Parathyroid adenoma (tissue), 2 donors: Measurements from ENCODE around the gene MAPRE2.

Experiments
- H2AFZ ChIP-seq: fragments of 300-600 bp; sonication (generic); one replicate; pipeline ENCODE4 v1.7.0; 2017; ENCODE audit warnings: antibody characterized with exemption, mild to moderate bottlenecking
- H3K27ac ChIP-seq: fragments of 300-600 bp; sonication (generic); one replicate; pipeline ENCODE4 v1.7.0; 2017
- H3K27me3 ChIP-seq: fragments of 300-600 bp; sonication (generic); one replicate; pipeline ENCODE4 v1.7.0; 2017; ENCODE audit warnings: low read length; ENCODE audit not compliant: control insufficient read depth, insufficient read depth
- H3K36me3 ChIP-seq: fragments of 300-600 bp; sonication (generic); one replicate; pipeline ENCODE4 v1.7.0; 2017; ENCODE audit warnings: low read length; ENCODE audit not compliant: control insufficient read depth, insufficient read depth
- H3K4me1 ChIP-seq: fragments of 300-600 bp; sonication (generic); one replicate; pipeline ENCODE4 v1.7.0; 2017; ENCODE audit warnings: control low read depth
- H3K4me2 ChIP-seq: fragments of 300-600 bp; sonication (generic); one replicate; pipeline ENCODE4 v1.7.0; 2017; ENCODE audit warnings: low read length
- H3K4me3 ChIP-seq: fragments of 300-600 bp; sonication (generic); one replicate; pipeline ENCODE4 v1.7.0; 2017; ENCODE audit warnings: low read depth, low read length
- H3K79me2 ChIP-seq: fragments of 300-600 bp; sonication (generic); one replicate; pipeline ENCODE4 v1.7.0; 2017; ENCODE audit warnings: control low read depth
- H3K9ac ChIP-seq: fragments of 300-600 bp; sonication (generic); one replicate; pipeline ENCODE4 v1.7.0; 2017; ENCODE audit warnings: mild to moderate bottlenecking
- H3K9me3 ChIP-seq: fragments of 300-600 bp; sonication (generic); one replicate; pipeline ENCODE4 v1.7.0; 2017; ENCODE audit warnings: low read length; ENCODE audit not compliant: control insufficient read depth
- CTCF ChIP-seq: fragments of 300-600 bp; sonication (generic); IDR thresholded peaks from one replicate; pipeline ENCODE4 v1.7.0; 2017; ENCODE audit warnings: antibody characterized with exemption, mild to moderate bottlenecking
- donor health status: primary hyperparathyroidism.

Gene MAPRE2

GRCh38 chr18:35040988-35041814, at the start of gene MAPRE2:
Gene MAPRE2, plus strand, starts transcription at chr18:35041413. Its CDS starts 127 bp downstream, at chr18:35041540.
- TF ChIP-seq CTCF, result no peak
- Histone ChIP-seq H3K4me1 (no peaks in the 10 kb centered on the region), H3K79me2 (peaks cover 3% of the 10 kb centered on the region), H3K36me3 (no peaks in the 10 kb centered on the region), H3K9ac (no peak within 1 kb of the TSS), H3K27ac (peak within 1 kb of the TSS; percentile 58), H3K9me3 (no peaks in the 10 kb centered on the region), H3K27me3 (no peaks in the 10 kb centered on the region), H3K4me3 (peak within 1 kb of the TSS; percentile 89), H3K4me2 (peak within 1 kb of the TSS; percentile 89), H2AFZ (peak within 1 kb of the TSS; percentile 79)

GRCh38 chr18:34991561-34991960, 49.7 kb upstream of the MAPRE2 start:
- Histone ChIP-seq H2AFZ (no peak overlapping the region), H3K27me3 (no peaks in the 10 kb centered on the region), H3K4me3 (no peak overlapping the region), H3K9me3 (no peaks in the 10 kb centered on the region), H3K36me3 (no peaks in the 10 kb centered on the region), H3K9ac (no peak overlapping the region), H3K27ac (no peak overlapping the region), H3K79me2 (no peaks in the 10 kb centered on the region), H3K4me2 (no peak overlapping the region), H3K4me1 (no peaks in the 10 kb centered on the region)
- no peak for TF ChIP-seq CTCF

- no peak for TF ChIP-seq CTCF
- H3K27ac ChIP-seq, result no peak overlapping the region
Measured at GRCh38 chr18:34993289-34993688, 47.9 kb upstream of the MAPRE2 start.

GRCh38 chr18:34995746-34996145, 45.5 kb upstream of the MAPRE2 start:
- no peaks in the 10 kb centered on the region for H3K36me3 ChIP-seq
- H3K9me3 ChIP-seq, result no peaks in the 10 kb centered on the region
- H3K79me2 ChIP-seq, result no peaks in the 10 kb centered on the region
- H3K4me3 ChIP-seq, result no peak overlapping the region
- H3K27me3 ChIP-seq, result no peaks in the 10 kb centered on the region
- no peak overlapping the region for H3K27ac ChIP-seq
- no peak for TF ChIP-seq CTCF
- no peak overlapping the region for H3K4me2 ChIP-seq
- no peak overlapping the region for H2AFZ ChIP-seq
- no peaks in the 10 kb centered on the region for H3K4me1 ChIP-seq
- no peak overlapping the region for H3K9ac ChIP-seq

More at GRCh38 chr18:34993289-34993688, 47.9 kb upstream of the MAPRE2 start:
- Histone ChIP-seq H3K9ac (no peak overlapping the region), H3K4me1 (no peaks in the 10 kb centered on the region), H3K9me3 (no peaks in the 10 kb centered on the region), H3K4me3 (no peak overlapping the region), H2AFZ (no peak overlapping the region), H3K4me2 (no peak overlapping the region), H3K36me3 (no peaks in the 10 kb centered on the region), H3K79me2 (no peaks in the 10 kb centered on the region), H3K27me3 (no peaks in the 10 kb centered on the region)

GRCh38 chr18:34998661-34999060, 42.6 kb upstream of the MAPRE2 start:
- H3K4me3 ChIP-seq, result no peak overlapping the region
- no peaks in the 10 kb centered on the region for H3K4me1 ChIP-seq
- H3K27me3 ChIP-seq, result no peaks in the 10 kb centered on the region
- no peak overlapping the region for H3K9ac ChIP-seq
- no peaks in the 10 kb centered on the region for H3K79me2 ChIP-seq
- no peaks in the 10 kb centered on the region for H3K9me3 ChIP-seq
- no peak for TF ChIP-seq CTCF
- H3K27ac ChIP-seq, result no peak overlapping the region
- H3K4me2 ChIP-seq, result no peak overlapping the region
- H2AFZ ChIP-seq, result no peak overlapping the region
- H3K36me3 ChIP-seq, result no peaks in the 10 kb centered on the region
